K562 (cell line): ENCODE results near the gene PTPN5. TPM values are rescaled to one million over a fixed set of nuclear protein-coding genes. Genes with fewer than 3 reads are reported as not detected.

Source experiments
- ATAC-seq: fragments of 200-7000 bp; cut with Tn5 transposase; 3 replicates; pipeline ENCODE4 v1.9.1; 2020; ENCODE audit warnings: moderate library complexity
- BruUV-seq: library from RNA; stranded (reverse); fragments of 400-500 nt; replicated peaks from 2 replicates; lab custom pipeline; 2021; lab: Mats Ljungman, UMichigan
- CTCF ChIA-PET: fragments of 300-600 bp; formaldehyde crosslinking; extraction: SDS; loops from one replicate; lab custom pipeline; 2021; ENCODE audit warnings: low intra/inter-chr PET ratio; lab: Yijun Ruan, JAX
- POLR2A ChIA-PET: fragments of 300-600, 350-650 bp; sonication (Branson Sonifier 250); formaldehyde crosslinking; extraction: SDS; loops from one replicate; lab custom pipeline; 2021; ENCODE audit warnings: antibody characterized with exemption, inconsistent platforms; lab: Yijun Ruan, JAX
- DNase-seq, 4 experiments: peaks; one replicate each; pipeline versions ENCODE4 v3.0.0 to v3.0.0-alpha.2; 2011 to 2018; ENCODE audit warnings: low spot score in 3 of 4, mixed read lengths in 3 of 4; ENCODE audit errors: extremely low read depth in 1 of 4
- FAIRE-seq: peaks from 2 replicates; lab custom pipeline; 2011; peaks lifted over from hg19 to GRCh38; lab: Jason Lieb, UNC
- H2AFZ ChIP-seq: 2 replicates; pipeline ENCODE4 v1.6.0; 2011; ENCODE audit warnings: low read depth, low read length, control low read depth, inconsistent platforms
- H3K27ac ChIP-seq: fragments of 200-600 bp; 3 replicates; pipeline ENCODE4 v1.8.0; 2011; ENCODE audit warnings: low read depth, mild to moderate bottlenecking, control low read depth, inconsistent platforms, low read length, moderate library complexity, mixed read lengths; ENCODE audit errors: extremely low read depth
- H3K27me3 ChIP-seq, 2 experiments: fragments of 300-600 bp in 1 of 2; 2 replicates in 1 of 2; 3 replicates in 1 of 2; pipeline versions ENCODE4 v1.6.0 to v1.8.0; 2011; ENCODE audit warnings: inconsistent platforms in 2 of 2, low read length in 2 of 2, mild to moderate bottlenecking in 1 of 2, mixed read lengths in 1 of 2, moderate library complexity in 1 of 2; ENCODE audit not compliant: control insufficient read depth in 2 of 2, insufficient read depth in 2 of 2
- H3K36me3 ChIP-seq: fragments of 300-600 bp; 3 replicates; pipeline ENCODE4 v1.8.0; 2011; ENCODE audit warnings: mild to moderate bottlenecking, low read length, inconsistent platforms; ENCODE audit not compliant: control insufficient read depth, insufficient read depth
- H3K4me1 ChIP-seq, 2 experiments: fragments of 200-600 bp in 1 of 2; replicated peaks in 1 of 2; 2 replicates in 1 of 2; 3 replicates in 1 of 2; pipeline versions ENCODE4 v1.5.1 to v1.8.0; 2011; ENCODE audit warnings: inconsistent platforms in 2 of 2, low read length in 2 of 2, mild to moderate bottlenecking in 1 of 2, mixed read lengths in 1 of 2, moderate library complexity in 1 of 2; ENCODE audit not compliant: control insufficient read depth in 2 of 2, insufficient read depth in 2 of 2
- H3K4me2 ChIP-seq: 2 replicates; pipeline ENCODE4 v1.6.1; 2011; ENCODE audit warnings: low read length, control low read depth, inconsistent platforms, mixed read lengths; ENCODE audit not compliant: insufficient read depth
- H3K4me3 ChIP-seq: fragments of 200-600 bp; sonication (generic), shearing (Covaris generic); 2 replicates; pipeline ENCODE4 v1.5.1; 2016; ENCODE audit warnings: control low read depth, inconsistent platforms
- H3K79me2 ChIP-seq: fragments of 200-600 bp; 3 replicates; pipeline ENCODE4 v1.8.0; 2011; ENCODE audit warnings: low read length, inconsistent platforms; ENCODE audit not compliant: control insufficient read depth, insufficient read depth
- H3K9ac ChIP-seq, 2 experiments: 2 replicates each; pipeline versions ENCODE4 v1.6.0 to v1.6.1; 2011; ENCODE audit warnings: low read depth in 2 of 2, low read length in 2 of 2, control low read depth in 1 of 2, inconsistent platforms in 1 of 2, mild to moderate bottlenecking in 1 of 2, mixed read lengths in 1 of 2; ENCODE audit not compliant: insufficient read depth in 1 of 2
- H3K9me1 ChIP-seq: one replicate; pipeline ENCODE4 v1.6.0; 2011; ENCODE audit warnings: inconsistent platforms, mild to moderate bottlenecking, low read length, moderate library complexity; ENCODE audit not compliant: control insufficient read depth, insufficient read depth
- H3K9me3 ChIP-seq: replicated peaks from 2 replicates; pipeline ENCODE4 v1.5.1; 2011; ENCODE audit warnings: low read depth, low read length, inconsistent platforms; ENCODE audit not compliant: control insufficient read depth, insufficient read depth
- H4K20me1 ChIP-seq: replicated peaks from 2 replicates; pipeline ENCODE4 v1.6.1; 2011; ENCODE audit warnings: low read length, inconsistent platforms, mixed read lengths; ENCODE audit not compliant: control insufficient read depth, insufficient read depth
- CAMTA2 ChIP-seq: fragments of 250-450 bp; sonication (Bioruptor Pico); conservative IDR thresholded peaks from 2 replicates; pipeline ENCODE4 v1.5.1; 2022
- CTBP1 ChIP-seq: fragments of 450-650 bp; IDR thresholded peaks from 2 replicates; pipeline ENCODE4 v1.6.1; 2016; ENCODE audit warnings: borderline replicate concordance
- EGR1 ChIP-seq: fragments of 450-650 bp; conservative IDR thresholded peaks from 2 replicates; pipeline ENCODE4 v1.6.1; 2017; ENCODE audit warnings: mild to moderate bottlenecking
- ETV1 ChIP-seq: fragments of 450-650 bp; conservative IDR thresholded peaks from 2 replicates; pipeline ENCODE4 v1.6.1; 2016; ENCODE audit warnings: missing genetic modification characterization, control low read depth, low read depth, missing compliant biosample characterization
- FOSL1 ChIP-seq: fragments of 200-800 bp; sonication (Bioruptor generic); conservative IDR thresholded peaks from 2 replicates; pipeline ENCODE4 v1.6.1; 2016; ENCODE audit warnings: missing genetic modification characterization, missing compliant biosample characterization
- NELFE ChIP-seq: IDR thresholded peaks from 2 replicates; pipeline ENCODE4 v1.6.1; 2011; ENCODE audit warnings: mild to moderate bottlenecking; ENCODE audit not compliant: insufficient read depth, insufficient read length
- NONO ChIP-seq, 2 experiments: fragments of 200-400 bp in 1 of 2; fragments of 450-650 bp in 1 of 2; formaldehyde crosslinking in 1 of 2; IDR thresholded peaks; 2 replicates each; pipeline ENCODE4 v1.6.1; 2017; ENCODE audit warnings: low read depth in 2 of 2, mild to moderate bottlenecking in 2 of 2, moderate library complexity in 2 of 2, low read length in 1 of 2
- RBM39 ChIP-seq: fragments of 200-400 bp; formaldehyde crosslinking; optimal IDR thresholded peaks from 2 replicates; pipeline ENCODE3; 2018; ENCODE audit warnings: low read depth, low read length
- TFAM ChIP-seq: fragments of 250-450 bp; sonication (Bioruptor Pico); conservative IDR thresholded peaks from 2 replicates; pipeline ENCODE4 v1.5.0; 2021; ENCODE audit warnings: mild to moderate bottlenecking, moderate library complexity
- ZBTB26 ChIP-seq: fragments of 450-650 bp; formaldehyde crosslinking; IDR thresholded peaks from 2 replicates; pipeline ENCODE4 v1.4.0; 2022; ENCODE audit warnings: missing genetic modification characterization
- ZBTB8A ChIP-seq: fragments of 450-650 bp; IDR thresholded peaks from 2 replicates; pipeline ENCODE4 v1.6.1; 2018; ENCODE audit warnings: mild to moderate bottlenecking, moderate library complexity; ENCODE audit not compliant: partially characterized antibody
- ZNF212 ChIP-seq: fragments of 450-650 bp; formaldehyde crosslinking; IDR thresholded peaks from 2 replicates; pipeline ENCODE4 v1.4.0; 2020; ENCODE audit warnings: mild to moderate bottlenecking
- ZNF224 ChIP-seq: sonication (generic); formaldehyde crosslinking; IDR thresholded peaks from 2 replicates; pipeline ENCODE4 v1.8.0; 2022; ENCODE audit warnings: mild to moderate bottlenecking, missing genetic modification reagents
- ZNF274 ChIP-seq: IDR thresholded peaks from 2 replicates; pipeline ENCODE4 v1.6.1; 2011; ENCODE audit warnings: low read depth, mild to moderate bottlenecking, low read length, moderate library complexity, borderline replicate concordance
- ZNF586 ChIP-seq: fragments of 450-650 bp; formaldehyde crosslinking; conservative IDR thresholded peaks from 2 replicates; pipeline ENCODE4 v1.4.0; 2020; ENCODE audit warnings: mild to moderate bottlenecking, moderate library complexity
- ZNF707 ChIP-seq: fragments of 250-450 bp; sonication (Bioruptor Pico); conservative IDR thresholded peaks from 2 replicates; pipeline ENCODE4 v1.8.0; 2022; ENCODE audit warnings: inconsistent platforms, mild to moderate bottlenecking, moderate library complexity
- WGBS: fragments of 100-300 bp; shearing (Covaris generic); methylation state at CpG from one replicate; pipeline ENCODE4 v1.1.6; 2016; ENCODE audit warnings: low coverage, mixed read lengths; ENCODE audit not compliant: insufficient coverage; ENCODE audit errors: missing lambda C conversion rate; 5-methylcytosine and 5-hydroxymethylcytosine counted together
- in situ Hi-C: fragments of 300-500 bp; cut with MboI; formaldehyde crosslinking; loops from 4 replicates; pipeline ENCODE4 v1.15.0; 2018; ENCODE audit warnings: inconsistent platforms, mixed read lengths
- intact Hi-C: fragments of 100-400 bp; cut with micrococcal nuclease; formaldehyde crosslinking; loops from 2 replicates; pipeline ENCODE4 v1.14.2; 2022
- polyA plus RNA-seq, 8 experiments: library from polyadenylated mRNA; depleted of rRNA in 4 of 8; stranded (reverse) in 5 of 8; unstranded in 3 of 8; fragments of >200 nt; fragmentation: Nextera tagmentation in 2 of 8; fragmentation: Illumina TruSeq in 1 of 8; extraction: Ambion mirVana in 2 of 8; extraction: Trizol in 1 of 8; gene quantifications; 2 replicates each; pipeline versions ENCODE4 v1.2.1 to v1.2.3, GENCODE V29; 2011 to 2014; ENCODE audit warnings: inconsistent platforms in 1 of 8, missing spikeins in 1 of 8
- total RNA-seq, 7 experiments: library from RNA; depleted of rRNA in 6 of 7; stranded (reverse); fragments of >200 nt in 6 of 7; fragmentation: Illumina TruSeq in 2 of 7; extraction: Trizol in 2 of 7; gene quantifications; 2 replicates each; pipeline versions ENCODE4 v1.2.1 to v1.2.3, GENCODE V29; 2011 to 2021; ENCODE audit warnings: low replicate concordance in 1 of 7
- TF ChIP-seq, protein P1 (sequence below): fragments of 250-450 bp; sonication (Bioruptor Pico); IDR thresholded peaks from 2 replicates; pipeline ENCODE4 v1.4.0; 2020; ENCODE audit warnings: mild to moderate bottlenecking, moderate library complexity
- TF ChIP-seq, protein P2 (sequence below): sonication (generic); formaldehyde crosslinking; IDR thresholded peaks from 2 replicates; pipeline ENCODE4 v1.8.1; 2023; ENCODE audit warnings: mild to moderate bottlenecking, missing genetic modification reagents, moderate library complexity
- TF ChIP-seq, protein P3 (sequence below): fragments of 250-450 bp; sonication (Bioruptor Pico); IDR thresholded peaks from 2 replicates; pipeline ENCODE4 v1.5.1; 2021; ENCODE audit warnings: mild to moderate bottlenecking

The PTPN5 gene
- total and polyA plus RNA-seq, 9 of the 15 experiments (the other 6 are each of a cell fraction or from before 2014, with no cell fraction given) = not detected

DNA sequence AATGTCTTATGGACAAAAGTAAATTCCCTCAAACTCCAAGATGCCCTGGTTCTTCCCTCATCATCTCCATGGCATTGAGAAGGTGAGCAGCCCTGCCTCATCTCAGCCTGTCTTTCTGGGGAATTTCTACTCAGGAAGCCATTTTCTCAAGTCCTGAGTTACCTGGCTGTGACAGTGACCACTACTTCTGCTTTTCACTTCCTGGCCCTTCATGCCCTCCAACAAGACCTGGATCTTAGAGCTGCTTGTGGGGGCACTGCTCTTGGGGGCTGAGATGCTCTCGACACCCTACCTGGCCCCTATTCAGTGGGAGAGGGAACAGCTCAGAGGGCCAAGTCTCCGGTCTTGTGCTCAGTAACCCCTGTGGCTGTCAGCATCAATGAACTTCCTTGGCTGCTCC, 60.2 kb downstream of the PTPN5 start:
- Histone ChIP-seq H3K9ac (no peak overlapping the region), H3K27me3 (peaks cover 14 to 49% of the 10 kb centered on the region in 2 experiments), H4K20me1 (no peaks in the 10 kb centered on the region), H3K9me3 (no peaks in the 10 kb centered on the region), H3K4me3 (no peak overlapping the region), H3K4me1 (peaks cover 0 to 3% of the 10 kb centered on the region in 2 experiments; a peak in 1 of 5 replicates), H2AFZ (no peak overlapping the region), H3K36me3 (no peaks in the 10 kb centered on the region), H3K27ac (no peak overlapping the region), H3K4me2 (no peak overlapping the region), H3K9me1 (no peaks in the 10 kb centered on the region), H3K79me2 (no peaks in the 10 kb centered on the region)
- no TSS peak for BruUV-seq
- ChIA-PET POLR2A (interaction anchor here (0.7 kb wide), 1 partner anchor 768 kb away, joined by 3 read pairs; no protein-coding TSS in a partner anchor), CTCF (interaction anchor here (3.4 kb wide), 1 partner anchor 191 kb away, joined by 19 read pairs; no protein-coding TSS in a partner anchor)
- intact Hi-C loops (loop anchor here (10.0 kb wide), 2 partner anchors 487 to 617 kb away; partner anchors contain the start of gene SAA2), in situ Hi-C loops (loop anchor here (5.0 to 25.0 kb wide), 3 partner anchors 74 to 487 kb away; partner anchors contain the start of genes SAA2 and TSG101)
- WGBS = 0% methylated on average over 2 of the region's 2 CpGs
- no peak for ATAC-seq
- FAIRE-seq = no peak
- no peak for DNase-seq
- TF ChIP-seq RBM39 (no peak), NELFE (no peak), ZNF212 (CRISPR knock-in tag) (no peak), ZNF224 (CRISPR knock-in tag) (no peak), TFAM (no peak), ZNF586 (CRISPR knock-in tag) (no peak), NONO (IDR thresholded peaks at IDR 0.05; ENCODE audit: low read depth in 2 of 2, low read length in 1 of 2) (no peak), CTBP1 (no peak), EGR1 (no peak), ETV1 (no peak), CAMTA2 (CRISPR knock-in tag) (no peak), ZNF707 (CRISPR knock-in tag) (no peak), ZBTB26 (no peak), ZNF274 (no peak), FOSL1 (tag) (no peak), ZBTB8A (no peak)
- TF ChIP-seq, protein P1, sequence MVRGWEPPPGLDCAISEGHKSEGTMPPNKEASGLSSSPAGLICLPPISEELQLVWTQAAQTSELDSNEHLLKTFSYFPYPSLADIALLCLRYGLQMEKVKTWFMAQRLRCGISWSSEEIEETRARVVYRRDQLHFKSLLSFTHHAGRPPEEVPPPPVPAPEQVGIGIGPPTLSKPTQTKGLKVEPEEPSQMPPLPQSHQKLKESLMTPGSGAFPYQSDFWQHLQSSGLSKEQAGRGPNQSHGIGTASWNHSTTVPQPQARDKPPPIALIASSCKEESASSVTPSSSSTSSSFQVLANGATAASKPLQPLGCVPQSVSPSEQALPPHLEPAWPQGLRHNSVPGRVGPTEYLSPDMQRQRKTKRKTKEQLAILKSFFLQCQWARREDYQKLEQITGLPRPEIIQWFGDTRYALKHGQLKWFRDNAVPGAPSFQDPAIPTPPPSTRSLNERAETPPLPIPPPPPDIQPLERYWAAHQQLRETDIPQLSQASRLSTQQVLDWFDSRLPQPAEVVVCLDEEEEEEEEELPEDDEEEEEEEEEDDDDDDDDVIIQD (CRISPR knock-in tag) = no peak
- TF ChIP-seq, protein P2, sequence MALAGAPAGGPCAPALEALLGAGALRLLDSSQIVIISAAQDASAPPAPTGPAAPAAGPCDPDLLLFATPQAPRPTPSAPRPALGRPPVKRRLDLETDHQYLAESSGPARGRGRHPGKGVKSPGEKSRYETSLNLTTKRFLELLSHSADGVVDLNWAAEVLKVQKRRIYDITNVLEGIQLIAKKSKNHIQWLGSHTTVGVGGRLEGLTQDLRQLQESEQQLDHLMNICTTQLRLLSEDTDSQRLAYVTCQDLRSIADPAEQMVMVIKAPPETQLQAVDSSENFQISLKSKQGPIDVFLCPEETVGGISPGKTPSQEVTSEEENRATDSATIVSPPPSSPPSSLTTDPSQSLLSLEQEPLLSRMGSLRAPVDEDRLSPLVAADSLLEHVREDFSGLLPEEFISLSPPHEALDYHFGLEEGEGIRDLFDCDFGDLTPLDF (CRISPR knock-in tag) = no peak
- TF ChIP-seq, protein P3, sequence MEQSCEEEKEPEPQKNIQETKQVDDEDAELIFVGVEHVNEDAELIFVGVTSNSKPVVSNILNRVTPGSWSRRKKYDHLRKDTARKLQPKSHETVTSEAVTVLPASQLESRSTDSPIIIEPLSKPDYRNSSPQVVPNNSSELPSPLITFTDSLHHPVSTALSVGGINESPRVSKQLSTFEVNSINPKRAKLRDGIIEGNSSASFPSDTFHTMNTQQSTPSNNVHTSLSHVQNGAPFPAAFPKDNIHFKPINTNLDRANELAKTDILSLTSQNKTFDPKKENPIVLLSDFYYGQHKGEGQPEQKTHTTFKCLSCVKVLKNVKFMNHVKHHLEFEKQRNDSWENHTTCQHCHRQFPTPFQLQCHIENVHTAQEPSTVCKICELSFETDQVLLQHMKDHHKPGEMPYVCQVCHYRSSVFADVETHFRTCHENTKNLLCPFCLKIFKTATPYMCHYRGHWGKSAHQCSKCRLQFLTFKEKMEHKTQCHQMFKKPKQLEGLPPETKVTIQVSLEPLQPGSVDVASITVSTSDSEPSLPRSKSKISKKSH (CRISPR knock-in tag) = no peak
